22Rv1 (cell line): ENCODE measurements around the gene ACSM5.
"Not testable (repeated sequence)": the region's sequence is repeated elsewhere in the genome, so short reads cannot be mapped to it uniquely, and the experiment has no call there.

Experiments
- CTCF ChIP-seq: fragments of 450-650 bp; IDR thresholded peaks from 2 replicates; pipeline ENCODE4 v1.5.1; 2017; ENCODE audit warnings: mild to moderate bottlenecking
- ZFX ChIP-seq: fragments of 450-650 bp; IDR thresholded peaks from 2 replicates; pipeline ENCODE4 v1.6.1; 2017; ENCODE audit warnings: antibody characterized with exemption, borderline replicate concordance

- TF ChIP-seq CTCF, ZFX: not testable (repeated sequence)
These were observed 37.5 kb downstream of the ACSM5 start for GRCh38 chr16:20446652-20447393.
